ENCODE data around the gene S100P. TPM values are rescaled to one million over a fixed set of nuclear protein-coding genes. Genes with fewer than 3 reads are reported as not detected.
"Not testable (repeated sequence)": the region's sequence is repeated elsewhere in the genome, so short reads cannot be mapped to it uniquely, and the experiment has no call there.

The S100P gene
- 5.0 TPM for polyA plus RNA-seq
- long read RNA-seq, donor 1 = 0 reads
- long read RNA-seq, donor 2, transcript S100P-201 (2 exons, 1,279 nt) = major isoform, 5 of 5 reads
- long read RNA-seq, donor 2, partial matches to known transcripts = 0 of 5 reads
- long read RNA-seq, donor 2, other reads (novel, unspliced or antisense) = 0 of 5 reads
- long read RNA-seq, donor 3 = 0 reads
- long read RNA-seq, donor 4, transcript S100P-201 (2 exons, 1,279 nt) = major isoform, 6 of 6 reads
- long read RNA-seq, donor 4, partial matches to known transcripts = 0 of 6 reads
- long read RNA-seq, donor 4, other reads (novel, unspliced or antisense) = 0 of 6 reads
- long read RNA-seq, donor 5, transcript S100P-201 (2 exons, 1,279 nt) = major isoform, 24 of 29 reads
- long read RNA-seq, donor 5, partial matches to known transcripts = 5 of 29 reads
- long read RNA-seq, donor 5, other reads (novel, unspliced or antisense) = 0 of 29 reads
- long read RNA-seq, donor 6, transcript S100P-201 (2 exons, 1,279 nt) = major isoform, 20 of 20 reads
- long read RNA-seq, donor 6, partial matches to known transcripts = 0 of 20 reads
- long read RNA-seq, donor 6, other reads (novel, unspliced or antisense) = 0 of 20 reads
- long read RNA-seq, donor 7, transcript S100P-201 (2 exons, 1,279 nt) = major isoform, 17 of 17 reads
- long read RNA-seq, donor 7, partial matches to known transcripts = 0 of 17 reads
- long read RNA-seq, donor 7, other reads (novel, unspliced or antisense) = 0 of 17 reads
- long read RNA-seq, donor 8, transcript S100P-201 (2 exons, 1,279 nt) = major isoform, 7 of 7 reads
- long read RNA-seq, donor 8, partial matches to known transcripts = 0 of 7 reads
- long read RNA-seq, donor 8, other reads (novel, unspliced or antisense) = 0 of 7 reads
- long read RNA-seq, donor 9, partial matches to known transcripts = 0 of 4 reads
- long read RNA-seq, donor 9, other reads (novel, unspliced or antisense) = 0 of 4 reads
- long read RNA-seq, donor 10, partial matches to known transcripts = 0 of 1 reads
- long read RNA-seq, donor 10, other reads (novel, unspliced or antisense) = 0 of 1 reads
- long read RNA-seq, donor 11, partial matches to known transcripts = 0 of 3 reads
- long read RNA-seq, donor 11, other reads (novel, unspliced or antisense) = 0 of 3 reads

DNA sequence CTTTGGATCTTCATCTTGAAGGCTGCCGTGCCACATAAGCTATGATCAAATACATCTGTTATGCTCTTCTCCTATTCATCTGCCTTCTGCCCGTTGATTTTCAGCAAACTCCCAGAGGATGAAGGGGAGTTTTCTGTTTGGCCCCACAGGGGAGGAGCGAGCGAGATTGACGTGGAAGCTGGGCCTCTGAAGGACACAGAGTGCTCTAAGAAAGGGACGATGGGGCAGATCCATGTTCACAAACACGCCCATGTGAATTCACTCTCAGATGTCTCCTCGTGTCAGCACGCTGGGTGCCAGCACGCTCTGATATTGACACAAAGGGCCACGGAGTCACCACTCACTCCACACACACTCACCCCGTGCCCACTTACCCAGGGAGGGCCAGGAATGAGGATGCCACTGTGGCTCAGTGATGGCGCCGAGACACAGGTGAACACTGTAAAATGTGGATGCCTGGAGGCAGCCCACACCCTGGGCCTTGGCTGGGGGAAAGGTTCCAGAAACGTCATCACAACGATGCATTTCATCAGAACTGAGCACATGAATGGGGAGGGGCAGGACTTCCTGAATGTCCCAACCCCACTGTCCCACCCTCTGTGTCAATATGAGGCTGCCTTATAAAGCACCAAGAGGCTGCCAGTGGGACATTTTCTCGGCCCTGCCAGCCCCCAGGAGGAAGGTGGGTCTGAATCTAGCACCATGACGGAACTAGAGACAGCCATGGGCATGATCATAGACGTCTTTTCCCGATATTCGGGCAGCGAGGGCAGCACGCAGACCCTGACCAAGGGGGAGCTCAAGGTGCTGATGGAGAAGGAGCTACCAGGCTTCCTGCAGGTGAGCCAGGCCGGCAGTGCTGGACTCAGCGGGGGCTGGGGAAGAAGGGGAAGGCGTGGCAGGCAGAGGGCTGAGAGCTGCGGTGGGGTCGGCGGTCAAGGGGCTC, at the start of gene S100P:
TSS of gene S100P (plus strand) at position 648 of the 946 bp plus-strand sequence. CDS start at position 703, 55 bp downstream.
- Histone ChIP-seq H3K27ac (ENCODE audit: low read length) (no peak within 1 kb of the TSS), H3K36me3 (ENCODE audit: control insufficient read depth, insufficient read depth, low read length) (no peaks in the 10 kb centered on the region), H3K9me3 (ENCODE audit: control insufficient read depth, low read depth, low read length) (no peaks in the 10 kb centered on the region), H3K4me3 (ENCODE audit: low read length) (no peak within 1 kb of the TSS), H3K27me3 (ENCODE audit: control insufficient read depth, insufficient read depth, low read length) (no peaks in the 10 kb centered on the region), H3K4me1 (ENCODE audit: control insufficient read depth, insufficient read depth, low read length) (peaks cover 43% of the 10 kb centered on the region)
- DNase-seq = peak in 1 of 2 donors; percentile 47
- 20% methylated on average over 1 of the region's 29 CpGs for WGBS (ENCODE audit: insufficient coverage, low lambda C conversion rate)

GRCh38 chr4:6644792-6645530, 48.7 kb upstream of the S100P start:
- H3K9me3 ChIP-seq (ENCODE audit: control insufficient read depth, low read depth, low read length) = no peaks in the 10 kb centered on the region
- H3K36me3 ChIP-seq (ENCODE audit: control insufficient read depth, insufficient read depth, low read length) = peaks cover 19% of the 10 kb centered on the region
- WGBS (ENCODE audit: insufficient coverage, low lambda C conversion rate) = 100% methylated on average over 1 of the region's 5 CpGs
- H3K4me1 ChIP-seq (ENCODE audit: control insufficient read depth, insufficient read depth, low read length) = peaks cover 8% of the 10 kb centered on the region
- no peak overlapping the region for H3K27ac ChIP-seq (ENCODE audit: low read length)
- DNase-seq = no peak
- H3K27me3 ChIP-seq (ENCODE audit: control insufficient read depth, insufficient read depth, low read length) = no peaks in the 10 kb centered on the region
- no peak overlapping the region for H3K4me3 ChIP-seq (ENCODE audit: low read length)

DNA sequence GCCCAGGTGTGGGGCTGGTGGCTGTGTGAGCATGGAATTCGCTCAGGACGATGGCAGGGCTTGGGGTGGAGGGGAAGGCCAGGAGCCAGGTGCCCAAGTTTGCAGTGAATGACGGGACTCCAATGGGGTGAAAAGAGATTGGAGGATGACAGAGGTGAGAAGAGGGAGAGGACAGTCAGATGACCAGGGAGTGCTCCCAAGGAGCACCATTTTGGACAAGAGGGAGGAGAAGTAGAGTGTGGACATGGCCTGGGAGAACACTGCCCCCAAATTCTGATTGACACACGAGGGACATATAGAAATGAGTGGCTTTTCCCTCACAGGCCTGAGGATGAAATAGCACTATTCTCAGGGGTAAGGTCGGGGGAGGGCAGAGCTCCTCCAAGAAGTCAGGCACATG, 46.5 kb upstream of the S100P start:
- Histone ChIP-seq H3K4me1 (ENCODE audit: control insufficient read depth, insufficient read depth, low read length) (peaks cover 3% of the 10 kb centered on the region), H3K27me3 (ENCODE audit: control insufficient read depth, insufficient read depth, low read length) (no peaks in the 10 kb centered on the region), H3K9me3 (ENCODE audit: control insufficient read depth, low read depth, low read length) (no peaks in the 10 kb centered on the region), H3K27ac (ENCODE audit: low read length) (no peak overlapping the region), H3K36me3 (ENCODE audit: control insufficient read depth, insufficient read depth, low read length) (peaks cover 13% of the 10 kb centered on the region), H3K4me3 (ENCODE audit: low read length) (no peak overlapping the region)
- WGBS (ENCODE audit: insufficient coverage, low lambda C conversion rate) = no CpG with 5 or more reads among the region's 5 CpGs
- DNase-seq = no peak

DNA sequence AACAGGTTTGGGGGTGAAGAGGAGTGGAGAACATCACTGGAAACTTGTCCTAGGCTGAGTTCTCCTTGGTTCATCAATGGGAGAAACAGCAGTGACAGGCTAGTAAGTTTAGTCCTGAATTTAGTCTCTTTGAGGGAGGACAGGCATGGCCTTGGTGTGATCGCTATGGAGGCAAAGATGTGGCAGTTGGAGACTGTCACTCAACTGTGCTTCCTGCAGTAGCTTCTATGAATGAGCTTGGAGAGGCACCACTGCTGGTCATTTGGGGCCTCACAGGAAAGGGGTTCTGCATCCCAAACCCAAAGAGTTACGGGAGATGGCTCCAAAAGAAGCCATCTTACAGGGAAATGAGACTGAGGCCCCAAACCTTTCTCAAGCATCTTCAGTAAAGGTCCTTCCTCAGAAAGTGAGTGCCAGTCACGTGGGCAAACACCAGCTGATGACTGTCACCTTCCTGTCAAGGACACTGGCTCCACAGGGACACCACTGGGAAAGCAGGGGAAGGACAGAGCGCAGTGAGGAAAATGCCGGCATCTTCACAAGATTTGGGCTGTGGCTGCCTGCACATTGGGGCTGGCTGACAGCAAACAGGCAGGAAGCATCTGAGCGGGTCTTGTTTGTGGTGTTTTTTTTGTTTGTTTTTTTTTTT, 46.0 kb upstream of the S100P start:
- Histone ChIP-seq H3K4me3 (ENCODE audit: low read length) (no peak overlapping the region), H3K4me1 (ENCODE audit: control insufficient read depth, insufficient read depth, low read length) (no peaks in the 10 kb centered on the region), H3K27ac (ENCODE audit: low read length) (no peak overlapping the region), H3K27me3 (ENCODE audit: control insufficient read depth, insufficient read depth, low read length) (no peaks in the 10 kb centered on the region), H3K36me3 (ENCODE audit: control insufficient read depth, insufficient read depth, low read length) (peaks cover 8% of the 10 kb centered on the region), H3K9me3 (ENCODE audit: control insufficient read depth, low read depth, low read length) (no peaks in the 10 kb centered on the region)
- WGBS (ENCODE audit: insufficient coverage, low lambda C conversion rate) = no CpG with 5 or more reads among the region's 6 CpGs
- no peak for DNase-seq

DNA sequence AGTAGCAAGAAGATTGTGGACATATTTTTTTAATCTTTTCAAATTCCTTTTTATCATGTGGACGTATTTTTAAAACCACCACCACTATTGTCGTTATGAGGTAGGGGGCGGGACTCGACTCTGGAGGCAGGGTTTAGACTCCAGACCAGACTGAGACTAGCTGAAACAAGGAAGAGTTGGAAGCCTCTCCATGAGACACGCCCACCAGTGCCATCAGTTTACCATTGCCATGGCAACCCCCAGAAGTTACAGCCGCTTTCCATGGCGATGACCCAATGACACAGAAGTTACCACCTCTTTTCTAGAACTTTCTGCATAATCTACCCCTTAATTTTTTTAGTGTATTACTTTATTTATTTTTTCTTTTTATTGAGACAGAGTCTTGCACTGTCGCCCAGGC, 44.5 kb upstream of the S100P start:
- DNase-seq = no peak
- H3K4me3 ChIP-seq (ENCODE audit: low read length) = no peak overlapping the region
- no peaks in the 10 kb centered on the region for H3K4me1 ChIP-seq (ENCODE audit: control insufficient read depth, insufficient read depth, low read length)
- 91% methylated on average over 7 of the region's 8 CpGs for WGBS (ENCODE audit: insufficient coverage, low lambda C conversion rate)
- H3K27me3 ChIP-seq (ENCODE audit: control insufficient read depth, insufficient read depth, low read length) = no peaks in the 10 kb centered on the region
- H3K27ac ChIP-seq (ENCODE audit: low read length) = no peak overlapping the region
- no peaks in the 10 kb centered on the region for H3K9me3 ChIP-seq (ENCODE audit: control insufficient read depth, low read depth, low read length)
- H3K36me3 ChIP-seq (ENCODE audit: control insufficient read depth, insufficient read depth, low read length) = no peaks in the 10 kb centered on the region

DNA sequence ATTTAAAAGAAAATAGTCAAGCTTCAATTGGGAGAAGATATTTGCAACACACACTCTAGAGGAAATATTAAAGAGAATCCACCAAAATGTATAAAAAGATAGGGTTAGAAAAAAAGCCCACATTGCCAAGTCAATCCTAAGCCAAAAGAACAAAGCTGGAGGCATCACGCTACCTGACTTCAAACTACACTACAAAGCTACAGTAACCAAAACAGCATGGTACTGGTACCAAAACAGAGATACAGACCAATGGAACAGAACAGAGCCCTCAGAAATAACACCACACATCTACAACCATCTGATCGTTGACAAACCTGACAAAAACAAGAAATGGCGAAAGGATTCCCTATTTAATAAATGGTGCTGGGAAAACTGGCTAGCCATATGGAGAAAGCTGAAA, 39.5 kb upstream of the S100P start:
- no CpG with 5 or more reads among the region's 3 CpGs for WGBS (ENCODE audit: insufficient coverage, low lambda C conversion rate)
- not testable (repeated sequence) for H3K4me3 ChIP-seq (ENCODE audit: low read length); H3K4me1 ChIP-seq (ENCODE audit: control insufficient read depth, insufficient read depth, low read length); H3K9me3 ChIP-seq (ENCODE audit: control insufficient read depth, low read depth, low read length); DNase-seq; H3K27ac ChIP-seq (ENCODE audit: low read length); H3K36me3 ChIP-seq (ENCODE audit: control insufficient read depth, insufficient read depth, low read length)
- H3K27me3 ChIP-seq (ENCODE audit: control insufficient read depth, insufficient read depth, low read length) = peaks cover 23% of the 10 kb centered on the region

DNA sequence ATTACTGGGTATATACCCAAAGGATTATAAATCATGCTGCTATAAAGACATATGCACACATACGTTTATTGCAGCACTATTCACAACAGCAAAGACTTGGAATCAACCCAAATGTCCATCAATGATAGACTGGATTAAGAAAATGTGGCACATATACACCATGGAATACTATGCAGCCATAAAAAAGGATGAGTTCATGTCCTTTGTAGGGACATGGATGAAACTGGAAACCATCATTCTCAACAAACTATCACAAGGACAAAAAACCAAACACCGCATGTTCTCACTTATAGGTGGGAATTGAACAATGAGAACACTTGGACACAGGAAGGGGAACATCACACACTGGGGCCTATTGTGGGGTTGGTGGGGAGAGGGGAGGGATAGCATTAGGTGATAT, 38.4 kb upstream of the S100P start:
- H3K4me3 ChIP-seq (ENCODE audit: low read length); H3K4me1 ChIP-seq (ENCODE audit: control insufficient read depth, insufficient read depth, low read length); H3K9me3 ChIP-seq (ENCODE audit: control insufficient read depth, low read depth, low read length); H3K36me3 ChIP-seq (ENCODE audit: control insufficient read depth, insufficient read depth, low read length); H3K27ac ChIP-seq (ENCODE audit: low read length); DNase-seq: not testable (repeated sequence)
- no CpG with 5 or more reads among the region's 2 CpGs for WGBS (ENCODE audit: insufficient coverage, low lambda C conversion rate)
- peaks cover 33% of the 10 kb centered on the region for H3K27me3 ChIP-seq (ENCODE audit: control insufficient read depth, insufficient read depth, low read length)

GRCh38 chr4:6655924-6656323, 37.8 kb upstream of the S100P start:
- no peak for DNase-seq
- Histone ChIP-seq H3K36me3 (ENCODE audit: control insufficient read depth, insufficient read depth, low read length) (no peaks in the 10 kb centered on the region), H3K27me3 (ENCODE audit: control insufficient read depth, insufficient read depth, low read length) (peaks cover 35% of the 10 kb centered on the region), H3K4me3 (ENCODE audit: low read length) (no peak overlapping the region), H3K4me1 (ENCODE audit: control insufficient read depth, insufficient read depth, low read length) (no peaks in the 10 kb centered on the region), H3K9me3 (ENCODE audit: control insufficient read depth, low read depth, low read length) (peaks cover 5% of the 10 kb centered on the region), H3K27ac (ENCODE audit: low read length) (no peak overlapping the region)
- no CpG with 5 or more reads among the region's 5 CpGs for WGBS (ENCODE audit: insufficient coverage, low lambda C conversion rate)

All from large intestine (tissue), 12 donors.